MM.1S (cell line): ENCODE data around the gene HPCAL1.

Experiments
- CTCF ChIP-seq: fragments of 300-600 bp; sonication (generic); IDR thresholded peaks from 2 replicates; pipeline ENCODE4 v1.5.1; 2016; ENCODE audit warnings: antibody characterized with exemption, low read length, mixed read lengths
- EZH2 ChIP-seq: fragments of 300-600 bp; sonication (generic); optimal IDR thresholded peaks from 2 replicates; pipeline ENCODE3; 2017; ENCODE audit warnings: low read depth, mild to moderate bottlenecking, antibody characterized with exemption, low read length, mixed read lengths
- EZH2phosphoT487 ChIP-seq: fragments of 300-600 bp; sonication (generic); IDR thresholded peaks from 2 replicates; pipeline ENCODE4 v1.6.1; 2018; ENCODE audit warnings: antibody characterized with exemption, low read length

DNA sequence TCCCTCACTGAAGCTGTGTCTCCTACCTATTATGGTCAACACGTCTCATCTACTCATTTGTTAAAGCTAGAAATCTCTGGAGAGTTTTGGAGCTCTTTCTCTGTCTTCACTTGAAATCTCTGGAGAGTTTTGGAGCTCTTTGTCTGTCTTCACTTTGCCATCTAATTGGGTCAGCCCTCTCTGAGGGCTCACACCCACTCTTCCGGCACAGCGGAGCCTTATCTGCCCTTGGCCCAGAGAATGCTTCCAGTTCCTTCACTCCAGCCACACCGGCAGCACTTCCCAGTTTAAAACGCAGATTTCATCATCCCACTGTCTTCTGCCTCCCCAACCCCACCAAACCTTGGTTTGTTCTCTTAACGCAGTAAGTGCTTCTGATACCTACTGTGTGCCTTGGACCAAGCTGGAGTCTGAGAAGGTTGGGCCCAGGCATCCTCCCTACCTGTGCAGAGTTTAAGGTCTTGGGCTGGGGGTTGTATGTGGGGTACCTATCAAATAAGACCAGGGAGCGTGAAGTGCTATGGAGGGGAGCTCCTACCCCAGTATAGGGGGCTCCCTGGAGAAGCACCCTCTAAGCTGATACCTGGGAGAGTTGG, 5.0 kb downstream of the HPCAL1 start:
- TF ChIP-seq CTCF (no peak), EZH2 (no peak), EZH2phosphoT487 (no peak)
